Parathyroid adenoma (tissue), 2 donors: ENCODE measurements around the gene PAOX.
"Not testable (repeated sequence)": the region's sequence is repeated elsewhere in the genome, so short reads cannot be mapped to it uniquely, and the experiment has no call there.

Source experiments
- H2AFZ ChIP-seq: fragments of 300-600 bp; sonication (generic); one replicate; pipeline ENCODE4 v1.7.0; 2017; ENCODE audit warnings: antibody characterized with exemption, mild to moderate bottlenecking
- H3K27ac ChIP-seq: fragments of 300-600 bp; sonication (generic); one replicate; pipeline ENCODE4 v1.7.0; 2017
- H3K27me3 ChIP-seq: fragments of 300-600 bp; sonication (generic); one replicate; pipeline ENCODE4 v1.7.0; 2017; ENCODE audit warnings: low read length; ENCODE audit not compliant: control insufficient read depth, insufficient read depth
- H3K36me3 ChIP-seq: fragments of 300-600 bp; sonication (generic); one replicate; pipeline ENCODE4 v1.7.0; 2017; ENCODE audit warnings: low read length; ENCODE audit not compliant: control insufficient read depth, insufficient read depth
- H3K4me1 ChIP-seq: fragments of 300-600 bp; sonication (generic); one replicate; pipeline ENCODE4 v1.7.0; 2017; ENCODE audit warnings: control low read depth
- H3K4me2 ChIP-seq: fragments of 300-600 bp; sonication (generic); one replicate; pipeline ENCODE4 v1.7.0; 2017; ENCODE audit warnings: low read length
- H3K4me3 ChIP-seq: fragments of 300-600 bp; sonication (generic); one replicate; pipeline ENCODE4 v1.7.0; 2017; ENCODE audit warnings: low read depth, low read length
- H3K79me2 ChIP-seq: fragments of 300-600 bp; sonication (generic); one replicate; pipeline ENCODE4 v1.7.0; 2017; ENCODE audit warnings: control low read depth
- H3K9ac ChIP-seq: fragments of 300-600 bp; sonication (generic); one replicate; pipeline ENCODE4 v1.7.0; 2017; ENCODE audit warnings: mild to moderate bottlenecking
- H3K9me3 ChIP-seq: fragments of 300-600 bp; sonication (generic); one replicate; pipeline ENCODE4 v1.7.0; 2017; ENCODE audit warnings: low read length; ENCODE audit not compliant: control insufficient read depth
- CTCF ChIP-seq: fragments of 300-600 bp; sonication (generic); IDR thresholded peaks from one replicate; pipeline ENCODE4 v1.7.0; 2017; ENCODE audit warnings: antibody characterized with exemption, mild to moderate bottlenecking
- donor health status: primary hyperparathyroidism.

PAOX gene

GRCh38 chr10:133411523-133412380, 32.7 kb downstream of the PAOX start:
- Histone ChIP-seq H3K27ac (no peak overlapping the region), H3K9me3 (no peaks in the 10 kb centered on the region), H3K4me2 (no peak overlapping the region), H3K36me3 (no peaks in the 10 kb centered on the region), H3K27me3 (no peaks in the 10 kb centered on the region), H3K79me2 (peaks cover 23% of the 10 kb centered on the region), H2AFZ (no peak overlapping the region), H3K9ac (no peak overlapping the region), H3K4me1 (no peaks in the 10 kb centered on the region), H3K4me3 (no peak overlapping the region)
- no peak for TF ChIP-seq CTCF

GRCh38 chr10:133412381-133412711, 33.3 kb downstream of the PAOX start:
- Histone ChIP-seq H3K4me1 (no peaks in the 10 kb centered on the region), H3K9ac (no peak overlapping the region), H3K4me2 (no peak overlapping the region), H3K27me3 (no peaks in the 10 kb centered on the region), H3K36me3 (no peaks in the 10 kb centered on the region), H2AFZ (no peak overlapping the region), H3K9me3 (no peaks in the 10 kb centered on the region), H3K27ac (no peak overlapping the region), H3K79me2 (peaks cover 23% of the 10 kb centered on the region), H3K4me3 (no peak overlapping the region)
- no peak for TF ChIP-seq CTCF

GRCh38 chr10:133414401-133414800, 35.3 kb downstream of the PAOX start:
- H3K4me1 ChIP-seq, H3K9ac ChIP-seq, H3K27me3 ChIP-seq, H2AFZ ChIP-seq, H3K4me2 ChIP-seq, H3K4me3 ChIP-seq, H3K9me3 ChIP-seq, H3K27ac ChIP-seq, H3K36me3 ChIP-seq: not testable (repeated sequence)
- peaks cover 21% of the 10 kb centered on the region for H3K79me2 ChIP-seq

- no peaks in the 10 kb centered on the region for H3K36me3 ChIP-seq
- H3K4me3 ChIP-seq = no peak overlapping the region
- H3K27me3 ChIP-seq = peaks cover 2% of the 10 kb centered on the region
- H3K4me2 ChIP-seq = no peak overlapping the region
- H3K27ac ChIP-seq = no peak overlapping the region
- no peaks in the 10 kb centered on the region for H3K4me1 ChIP-seq
- H3K79me2 ChIP-seq = peaks cover 20% of the 10 kb centered on the region
- H3K9ac ChIP-seq = no peak overlapping the region
- no peaks in the 10 kb centered on the region for H3K9me3 ChIP-seq
- H2AFZ ChIP-seq = no peak overlapping the region
- no peak for TF ChIP-seq CTCF
Observed at GRCh38 chr10:133415752-133416151, 36.7 kb downstream of the PAOX start.

- Histone ChIP-seq H3K27ac (no peak overlapping the region), H3K4me2 (no peak overlapping the region), H3K9ac (no peak overlapping the region), H3K79me2 (peaks cover 11% of the 10 kb centered on the region), H3K4me1 (no peaks in the 10 kb centered on the region), H3K9me3 (no peaks in the 10 kb centered on the region), H3K4me3 (no peak overlapping the region), H2AFZ (no peak overlapping the region), H3K27me3 (peaks cover 3% of the 10 kb centered on the region), H3K36me3 (no peaks in the 10 kb centered on the region)
- TF ChIP-seq CTCF = no peak
Observed at GRCh38 chr10:133418289-133418993, 39.4 kb downstream of the PAOX start.
